GM10248 (cell line): Measurements from ENCODE around the gene ACTN4.

Source experiments
- CTCF ChIA-PET: fragments of 300-600 bp; sonication (Branson Sonifier 250); formaldehyde crosslinking; extraction: SDS; loops from one replicate; lab custom pipeline; 2021; ENCODE audit warnings: antibody characterized with exemption; lab: Yijun Ruan, JAX
- POLR2A ChIA-PET: fragments of 350-650 bp; sonication (Branson Sonifier 250); formaldehyde crosslinking; extraction: SDS; loops from one replicate; lab custom pipeline; 2020; ENCODE audit warnings: antibody characterized with exemption; lab: Yijun Ruan, JAX
- DNase-seq: peaks from one replicate; pipeline ENCODE4 v3.0.0; 2012; ENCODE audit errors: extremely low spot score
- CTCF ChIP-seq: IDR thresholded peaks from 2 replicates; pipeline ENCODE4 v1.5.1; 2012; ENCODE audit warnings: mild to moderate bottlenecking, low read depth; ENCODE audit errors: extremely low read depth, missing control alignments, control extremely low read depth

ACTN4 gene

GRCh38 chr19:38725469-38726283 lies 78.2 kb downstream of the ACTN4 start:
- DNase-seq, result no peak
- CTCF ChIA-PET, result interaction anchor here (0.9 to 1.8 kb wide), 2 partner anchors 9 to 44 kb away, joined by 3 to 5 read pairs; no protein-coding TSS in a partner anchor
- no peak for TF ChIP-seq CTCF
- POLR2A ChIA-PET, result no interaction called here

GRCh38 chr19:38726284-38726673 lies 78.8 kb downstream of the ACTN4 start:
- CTCF ChIA-PET, result interaction anchor here (1.3 to 1.8 kb wide), 2 partner anchors 44 to 161 kb away, joined by 3 to 5 read pairs; no protein-coding TSS in a partner anchor
- POLR2A ChIA-PET, result no interaction called here
- no peak for TF ChIP-seq CTCF
- DNase-seq, result no peak

- TF ChIP-seq CTCF, result no peak
- no peak for DNase-seq
- POLR2A ChIA-PET, result no interaction called here
- CTCF ChIA-PET, result interaction anchor here (1.1 to 2.0 kb wide), 4 partner anchors 43 to 204 kb away, joined by 3 to 8 read pairs (median 4); partner anchors contain the start of genes MRPS12 and SARS2
Observed at GRCh38 chr19:38726761-38727301, 79.4 kb downstream of the ACTN4 start.

GRCh38 chr19:38727306-38727867 lies 79.9 kb downstream of the ACTN4 start:
- POLR2A ChIA-PET, result no interaction called here
- CTCF ChIA-PET, result interaction anchor here (1.1 to 2.0 kb wide), 5 partner anchors 42 to 324 kb away, joined by 3 to 8 read pairs (median 3); partner anchors contain the start of genes FAM98C, MRPS12 and SARS2
- no peak for TF ChIP-seq CTCF
- DNase-seq, result no peak

GRCh38 chr19:38727868-38728660 lies 80.6 kb downstream of the ACTN4 start:
- DNase-seq, result no peak
- TF ChIP-seq CTCF, result no peak
- POLR2A ChIA-PET, result interaction anchor here (0.6 kb wide), 1 partner anchor 104 kb away, joined by 4 read pairs; no protein-coding TSS in a partner anchor
- CTCF ChIA-PET, result interaction anchor here (1.1 to 2.0 kb wide), 3 partner anchors 66 to 325 kb away, joined by 3 to 8 read pairs (median 3); partner anchors contain the start of genes FAM98C, MRPS12 and SARS2
